Natural killer cell (primary cell): ENCODE results near the gene OPRL1. TPM values are rescaled to one million over a fixed set of nuclear protein-coding genes. Genes with fewer than 3 reads are reported as not detected.

Experiments
- ATAC-seq, 3 donors: fragments of 150-1000 bp in 2 of 3; fragments of 200-7000 bp in 1 of 3; cut with Tn5 transposase; 1 replicate in 1 of 3; 2 replicates in 2 of 3; pipeline ENCODE4 v1.10.0; 2021; ENCODE audit warnings: mild to moderate bottlenecking in 2 of 3, moderate library complexity in 2 of 3
- DNase-seq, 2 donors: peaks; one replicate each; pipeline versions ENCODE4 v3.0.0 to v3.0.0-alpha.2; 2013 to 2021; ENCODE audit warnings: mixed read lengths in 1 of 2
- H3K27ac ChIP-seq: one replicate; pipeline ENCODE4 v1.5.1; 2013; ENCODE audit warnings: mild to moderate bottlenecking, low read length
- H3K27me3 ChIP-seq: one replicate; pipeline ENCODE4 v1.6.1; 2013; ENCODE audit warnings: low read length; ENCODE audit not compliant: control insufficient read depth, insufficient read depth
- H3K36me3 ChIP-seq: one replicate; pipeline ENCODE4 v1.6.1; 2013; ENCODE audit warnings: low read length; ENCODE audit not compliant: control insufficient read depth, insufficient read depth
- H3K4me1 ChIP-seq: one replicate; pipeline ENCODE4 v1.6.1; 2013; ENCODE audit warnings: low read length; ENCODE audit not compliant: control insufficient read depth, insufficient read depth
- H3K4me3 ChIP-seq: one replicate; pipeline ENCODE4 v1.5.1; 2013; ENCODE audit warnings: low read length
- H3K9me3 ChIP-seq: one replicate; pipeline ENCODE4 v1.6.1; 2013; ENCODE audit warnings: low read length; ENCODE audit not compliant: control insufficient read depth, insufficient read depth
- H3K27ac Mint-ChIP-seq, 2 donors: one replicate each; pipeline ENCODE4 v1.8.0; 2022; ENCODE audit warnings: mild to moderate bottlenecking in 2 of 2, mixed read lengths in 2 of 2, moderate library complexity in 1 of 2
- H3K27me3 Mint-ChIP-seq, 2 donors: one replicate each; pipeline ENCODE4 v1.8.0; 2022; ENCODE audit warnings: low read depth in 2 of 2, mixed read lengths in 2 of 2
- H3K36me3 Mint-ChIP-seq: one replicate; pipeline ENCODE4 v1.8.0; 2022; ENCODE audit warnings: mixed read lengths
- H3K4me1 Mint-ChIP-seq, 2 donors: one replicate each; pipeline ENCODE4 v1.8.0; 2022; ENCODE audit warnings: mixed read lengths in 2 of 2
- H3K4me3 Mint-ChIP-seq: one replicate; pipeline ENCODE4 v1.8.0; 2022; ENCODE audit warnings: mild to moderate bottlenecking, moderate library complexity, mixed read lengths
- H3K9me3 Mint-ChIP-seq, 2 donors: one replicate each; pipeline ENCODE4 v1.8.0; 2022; ENCODE audit warnings: mixed read lengths in 2 of 2
- WGBS: methylation state at CpG from one replicate; pipeline ENCODE4 v1.1.7; 2013; ENCODE audit warnings: missing lambda C conversion rate; ENCODE audit not compliant: insufficient coverage; 5-methylcytosine and 5-hydroxymethylcytosine counted together
- intact Hi-C: fragments of 100-400 bp; cut with micrococcal nuclease; formaldehyde crosslinking; loops from one replicate; pipeline ENCODE4 v1.14.2; 2022
- total RNA-seq, 4 donors: library from RNA; stranded (reverse); fragments of 120-200 nt in 1 of 4; gene quantifications; one replicate each; pipeline versions ENCODE4 v1.2.3 to v1.2.4, GENCODE V29; 2013 to 2022
- TF ChIP-seq, protein P1 (sequence below): fragments of 200-600 bp; IDR thresholded peaks from one replicate; pipeline ENCODE4 v1.8.0; 2022; ENCODE audit warnings: antibody characterized with exemption

Gene OPRL1
- total RNA-seq, 3 donors from 2014 or later (not counting 1 experiment from before 2014, with no cell fraction given) = 1.2 to 2.2 (median 1.4) TPM

DNA sequence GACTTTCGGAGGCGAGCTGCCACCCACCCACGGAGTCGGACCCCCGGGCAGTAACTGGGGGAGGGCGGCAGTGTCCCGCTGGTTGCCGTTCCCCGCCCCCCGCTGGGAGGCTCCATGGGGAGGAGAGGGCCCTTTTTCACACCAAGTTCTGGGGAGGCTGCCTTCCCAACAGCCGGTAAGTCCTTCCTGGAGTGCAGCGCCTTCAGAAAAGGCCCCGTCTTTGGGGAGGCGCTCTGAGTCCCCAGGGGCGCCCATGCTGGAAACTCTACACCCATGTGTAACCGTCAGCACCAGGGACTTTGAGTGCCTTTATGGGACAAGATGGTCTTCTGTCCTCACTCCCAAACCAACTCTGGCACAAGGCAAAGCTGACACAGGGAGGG is 30.0 kb upstream of the OPRL1 start:
- peaks cover 7% of the 10 kb centered on the region for H3K4me1 ChIP-seq
- H3K9me3 ChIP-seq = no peaks in the 10 kb centered on the region
- H3K27me3 Mint-ChIP-seq = peaks cover 22 to 35% of the 10 kb centered on the region in 2 donors

DNA sequence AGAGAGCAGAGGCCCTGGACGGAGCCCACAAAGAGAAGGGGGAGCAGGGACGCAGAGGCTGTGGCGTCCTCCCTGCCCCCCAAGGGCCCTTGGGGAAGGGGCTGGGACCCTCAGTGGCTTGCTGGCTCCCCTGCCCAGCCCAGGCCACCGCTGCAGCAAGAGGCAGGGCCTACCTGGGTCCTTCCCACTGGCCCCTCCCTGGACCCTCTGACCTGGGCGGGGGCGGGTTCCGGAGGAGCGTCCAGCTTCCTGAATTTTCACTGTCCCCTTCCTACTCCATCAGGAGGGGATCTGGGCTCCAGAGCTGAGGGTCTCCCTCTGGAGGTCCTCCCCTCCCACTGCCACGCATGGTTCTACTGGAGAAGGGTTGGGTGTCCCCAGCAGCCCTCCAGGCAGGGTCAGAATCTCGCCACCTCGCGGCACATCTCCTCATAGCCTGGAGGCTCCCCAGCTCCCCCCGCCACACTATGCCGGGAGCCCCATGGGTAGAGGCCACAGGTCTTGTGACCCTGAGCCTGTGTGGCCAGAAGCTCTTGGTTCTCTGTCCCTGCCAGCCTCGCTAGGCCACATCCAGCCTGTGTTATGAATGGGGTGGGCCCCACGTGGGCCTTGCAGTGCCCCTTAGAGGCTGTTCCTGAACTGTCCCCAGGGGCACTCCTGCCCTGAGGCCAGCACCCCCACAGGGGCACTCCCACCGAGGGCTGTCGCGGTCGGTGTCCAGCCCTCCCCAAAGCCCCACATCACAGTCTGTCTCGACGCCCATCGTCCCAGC is 29.4 kb upstream of the OPRL1 start:
- no peak for ATAC-seq
- no peak overlapping the region for H3K27ac Mint-ChIP-seq
- WGBS = 70% methylated on average over 23 of the region's 23 CpGs
- Histone ChIP-seq H3K4me3 (no peak overlapping the region), H3K9me3 (no peaks in the 10 kb centered on the region), H3K4me1 (peaks cover 7% of the 10 kb centered on the region), H3K27ac (no peak overlapping the region), H3K27me3 (peaks cover 27% of the 10 kb centered on the region), H3K36me3 (no peaks in the 10 kb centered on the region)
- peaks cover 22 to 40% of the 10 kb centered on the region in 2 donors for H3K27me3 Mint-ChIP-seq
- H3K4me1 Mint-ChIP-seq = peaks cover 0 to 8% of the 10 kb centered on the region in 2 donors
- H3K9me3 Mint-ChIP-seq = no peaks in the 10 kb centered on the region
- no peak for DNase-seq
- H3K4me3 Mint-ChIP-seq = no peak overlapping the region
- intact Hi-C loops = no loop called here
- H3K36me3 Mint-ChIP-seq = no peaks in the 10 kb centered on the region
- TF ChIP-seq, protein P1, sequence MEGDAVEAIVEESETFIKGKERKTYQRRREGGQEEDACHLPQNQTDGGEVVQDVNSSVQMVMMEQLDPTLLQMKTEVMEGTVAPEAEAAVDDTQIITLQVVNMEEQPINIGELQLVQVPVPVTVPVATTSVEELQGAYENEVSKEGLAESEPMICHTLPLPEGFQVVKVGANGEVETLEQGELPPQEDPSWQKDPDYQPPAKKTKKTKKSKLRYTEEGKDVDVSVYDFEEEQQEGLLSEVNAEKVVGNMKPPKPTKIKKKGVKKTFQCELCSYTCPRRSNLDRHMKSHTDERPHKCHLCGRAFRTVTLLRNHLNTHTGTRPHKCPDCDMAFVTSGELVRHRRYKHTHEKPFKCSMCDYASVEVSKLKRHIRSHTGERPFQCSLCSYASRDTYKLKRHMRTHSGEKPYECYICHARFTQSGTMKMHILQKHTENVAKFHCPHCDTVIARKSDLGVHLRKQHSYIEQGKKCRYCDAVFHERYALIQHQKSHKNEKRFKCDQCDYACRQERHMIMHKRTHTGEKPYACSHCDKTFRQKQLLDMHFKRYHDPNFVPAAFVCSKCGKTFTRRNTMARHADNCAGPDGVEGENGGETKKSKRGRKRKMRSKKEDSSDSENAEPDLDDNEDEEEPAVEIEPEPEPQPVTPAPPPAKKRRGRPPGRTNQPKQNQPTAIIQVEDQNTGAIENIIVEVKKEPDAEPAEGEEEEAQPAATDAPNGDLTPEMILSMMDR = no peak

More for the DNA sequence above, 30.0 kb upstream of the OPRL1 start:
- Mint-ChIP-seq H3K36me3 (no peaks in the 10 kb centered on the region), H3K27ac (no peak overlapping the region), H3K4me3 (no peak overlapping the region), H3K9me3 (no peaks in the 10 kb centered on the region), H3K4me1 (peaks cover 0 to 3% of the 10 kb centered on the region in 2 donors)
- no peak for DNase-seq
- Histone ChIP-seq H3K27me3 (peaks cover 27% of the 10 kb centered on the region), H3K4me3 (no peak overlapping the region), H3K36me3 (no peaks in the 10 kb centered on the region), H3K27ac (no peak overlapping the region)
- intact Hi-C loops = no loop called here
- 30% methylated on average over 16 of the region's 16 CpGs for WGBS
- no peak for ATAC-seq
- TF ChIP-seq, protein P1 = no peak

DNA sequence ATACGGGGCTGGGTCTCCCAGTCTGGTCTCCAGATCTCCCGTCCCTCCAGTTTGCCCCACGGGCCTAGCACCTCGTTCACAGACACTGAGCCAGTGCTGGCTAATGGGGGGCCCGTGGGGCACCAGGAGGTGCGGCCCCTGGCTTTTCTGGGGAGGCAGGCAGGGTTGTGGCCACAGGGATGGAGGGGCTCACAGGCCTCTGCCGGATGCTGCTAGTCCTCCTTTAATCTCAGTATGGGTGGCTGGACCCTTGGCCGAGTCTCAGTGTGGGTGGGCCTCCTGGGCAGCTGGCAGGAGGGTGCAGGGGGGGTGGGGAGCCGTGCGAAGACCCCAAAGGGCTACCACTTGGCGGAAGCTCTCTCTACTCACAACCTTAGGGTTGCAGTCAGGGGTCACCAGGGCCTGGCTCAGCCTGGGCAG is 28.8 kb upstream of the OPRL1 start:
- no peak overlapping the region for H3K4me3 Mint-ChIP-seq
- no peaks in the 10 kb centered on the region for H3K36me3 Mint-ChIP-seq
- WGBS = 79% methylated on average over 11 of the region's 11 CpGs
- H3K27ac Mint-ChIP-seq = no peak overlapping the region
- H3K27me3 Mint-ChIP-seq = peaks cover 16 to 38% of the 10 kb centered on the region in 2 donors
- ATAC-seq = no peak
- Histone ChIP-seq H3K27ac (no peak overlapping the region), H3K27me3 (peaks cover 27% of the 10 kb centered on the region), H3K36me3 (no peaks in the 10 kb centered on the region), H3K4me1 (peaks cover 7% of the 10 kb centered on the region), H3K4me3 (no peak overlapping the region), H3K9me3 (no peaks in the 10 kb centered on the region)
- intact Hi-C loops = no loop called here
- TF ChIP-seq, protein P1 = no peak
- H3K9me3 Mint-ChIP-seq = no peaks in the 10 kb centered on the region
- peaks cover 0 to 8% of the 10 kb centered on the region in 2 donors for H3K4me1 Mint-ChIP-seq
- no peak for DNase-seq
